ENCODE measurements around the gene C11orf91. TPM values are rescaled to one million over a fixed set of nuclear protein-coding genes. Genes with fewer than 3 reads are reported as not detected.

Gene C11orf91
- total and polyA plus RNA-seq, 2 donors (not counting 1 experiment from before 2014, with no cell fraction given), result 0.12 TPM; not detected in 1

DNA sequence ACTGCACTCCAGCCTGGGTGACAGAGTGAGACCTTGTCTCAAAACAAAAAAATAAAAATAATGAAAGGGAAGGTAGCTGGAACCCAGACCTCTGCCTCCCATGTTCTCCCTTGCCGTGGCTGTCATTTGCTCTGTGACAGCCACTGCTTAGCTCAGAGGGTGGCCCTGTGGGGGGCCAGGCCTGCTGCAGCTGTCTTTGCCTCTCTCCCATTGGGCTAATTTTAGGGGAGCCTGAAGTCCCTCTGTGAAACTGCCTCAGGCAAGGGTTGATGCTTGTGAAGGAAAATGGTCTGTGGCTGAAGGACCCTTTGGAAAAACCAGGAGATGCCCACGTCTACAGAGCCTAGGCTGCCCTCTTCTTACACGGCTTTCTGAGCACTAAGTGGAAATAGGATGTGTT is 42.9 kb downstream of the C11orf91 start:
- H2AFZ ChIP-seq (ENCODE audit: low read length), result no peak overlapping the region

DNA sequence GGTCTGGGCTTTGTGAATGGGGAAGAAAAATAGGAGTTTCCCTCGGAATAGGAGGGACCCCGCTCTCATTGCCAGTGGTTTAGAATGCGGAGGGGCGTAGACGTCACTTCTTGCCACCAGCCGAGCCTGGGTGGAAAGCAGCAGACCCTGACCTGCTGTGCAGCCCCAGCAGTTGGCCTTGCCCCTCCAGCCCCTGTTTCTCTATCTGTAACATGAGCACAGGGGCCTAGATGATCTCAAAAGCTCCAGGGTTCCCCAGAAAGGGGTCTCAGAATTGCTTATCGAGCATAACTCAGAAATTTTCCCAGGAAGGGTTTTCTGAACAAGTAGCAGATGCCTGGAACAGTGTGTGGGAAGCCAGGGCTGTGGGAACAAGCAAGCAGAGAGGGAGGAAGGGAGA is 43.9 kb downstream of the C11orf91 start:
- Histone ChIP-seq H4K20me1 (ENCODE audit: control insufficient read depth, extremely low read depth, insufficient read depth, low read length) (no peaks in the 10 kb centered on the region), H3K36me3 (ENCODE audit: control insufficient read depth, insufficient read depth, low read length) (no peaks in the 10 kb centered on the region), H3K4me1 (ENCODE audit: control insufficient read depth, extremely low read depth, insufficient read depth, low read length) (no peaks in the 10 kb centered on the region), H3K79me2 (ENCODE audit: control insufficient read depth, insufficient read depth, low read length) (no peaks in the 10 kb centered on the region), H3K9me3 (ENCODE audit: control insufficient read depth, insufficient read depth, low read depth, low read length) (no peaks in the 10 kb centered on the region), H3K9ac (ENCODE audit: insufficient read depth, low read length) (no peak overlapping the region), H3K4me3 (replicated peaks in 1 of 4; ENCODE audit: control extremely low read depth in 1 of 4, insufficient read depth in 1 of 4, low read depth in 3 of 4, low read length in 4 of 4) (no peak overlapping the region), H2AFZ (ENCODE audit: low read length) (no peak overlapping the region), H3K27me3 (ENCODE audit: control insufficient read depth, insufficient read depth, low read length) (no peaks in the 10 kb centered on the region), H3K27ac (ENCODE audit: insufficient read depth, low read length) (no peak overlapping the region), H3K4me2 (ENCODE audit: extremely low read depth, insufficient read depth, low read length) (no peak overlapping the region)
- DNase-seq (ENCODE audit: low read depth in 2 of 2), result no peak
- no peak for TF ChIP-seq EZH2 (IDR thresholded peaks at IDR 0.05; ENCODE audit: low read length, missing control alignments)
- TF ChIP-seq, protein P1, sequence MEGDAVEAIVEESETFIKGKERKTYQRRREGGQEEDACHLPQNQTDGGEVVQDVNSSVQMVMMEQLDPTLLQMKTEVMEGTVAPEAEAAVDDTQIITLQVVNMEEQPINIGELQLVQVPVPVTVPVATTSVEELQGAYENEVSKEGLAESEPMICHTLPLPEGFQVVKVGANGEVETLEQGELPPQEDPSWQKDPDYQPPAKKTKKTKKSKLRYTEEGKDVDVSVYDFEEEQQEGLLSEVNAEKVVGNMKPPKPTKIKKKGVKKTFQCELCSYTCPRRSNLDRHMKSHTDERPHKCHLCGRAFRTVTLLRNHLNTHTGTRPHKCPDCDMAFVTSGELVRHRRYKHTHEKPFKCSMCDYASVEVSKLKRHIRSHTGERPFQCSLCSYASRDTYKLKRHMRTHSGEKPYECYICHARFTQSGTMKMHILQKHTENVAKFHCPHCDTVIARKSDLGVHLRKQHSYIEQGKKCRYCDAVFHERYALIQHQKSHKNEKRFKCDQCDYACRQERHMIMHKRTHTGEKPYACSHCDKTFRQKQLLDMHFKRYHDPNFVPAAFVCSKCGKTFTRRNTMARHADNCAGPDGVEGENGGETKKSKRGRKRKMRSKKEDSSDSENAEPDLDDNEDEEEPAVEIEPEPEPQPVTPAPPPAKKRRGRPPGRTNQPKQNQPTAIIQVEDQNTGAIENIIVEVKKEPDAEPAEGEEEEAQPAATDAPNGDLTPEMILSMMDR (conservative IDR thresholded peaks at IDR 0.05 in 1 of 2, IDR thresholded peaks at IDR 0.05 in 1 of 2; ENCODE audit: low read depth in 1 of 2, low read length in 2 of 2), result no peak

More for the DNA sequence above, 42.9 kb downstream of the C11orf91 start:
- H4K20me1 ChIP-seq (ENCODE audit: control insufficient read depth, extremely low read depth, insufficient read depth, low read length), result no peaks in the 10 kb centered on the region
- no peak overlapping the region for H3K27ac ChIP-seq (ENCODE audit: insufficient read depth, low read length)
- H3K4me3 ChIP-seq (replicated peaks in 1 of 4; ENCODE audit: control extremely low read depth in 1 of 4, insufficient read depth in 1 of 4, low read depth in 3 of 4, low read length in 4 of 4), result no peak overlapping the region
- H3K27me3 ChIP-seq (ENCODE audit: control insufficient read depth, insufficient read depth, low read length), result no peaks in the 10 kb centered on the region
- TF ChIP-seq, protein P1 (conservative IDR thresholded peaks at IDR 0.05 in 1 of 2, IDR thresholded peaks at IDR 0.05 in 1 of 2; ENCODE audit: low read depth in 1 of 2, low read length in 2 of 2), result no peak
- TF ChIP-seq EZH2 (IDR thresholded peaks at IDR 0.05; ENCODE audit: low read length, missing control alignments), result no peak
- H3K4me2 ChIP-seq (ENCODE audit: extremely low read depth, insufficient read depth, low read length), result no peak overlapping the region
- H3K9ac ChIP-seq (ENCODE audit: insufficient read depth, low read length), result no peak overlapping the region
- no peaks in the 10 kb centered on the region for H3K79me2 ChIP-seq (ENCODE audit: control insufficient read depth, insufficient read depth, low read length)
- no peaks in the 10 kb centered on the region for H3K36me3 ChIP-seq (ENCODE audit: control insufficient read depth, insufficient read depth, low read length)
- no peaks in the 10 kb centered on the region for H3K9me3 ChIP-seq (ENCODE audit: control insufficient read depth, insufficient read depth, low read depth, low read length)
- H3K4me1 ChIP-seq (ENCODE audit: control insufficient read depth, extremely low read depth, insufficient read depth, low read length), result no peaks in the 10 kb centered on the region
- no peak for DNase-seq (ENCODE audit: low read depth in 2 of 2)

DNA sequence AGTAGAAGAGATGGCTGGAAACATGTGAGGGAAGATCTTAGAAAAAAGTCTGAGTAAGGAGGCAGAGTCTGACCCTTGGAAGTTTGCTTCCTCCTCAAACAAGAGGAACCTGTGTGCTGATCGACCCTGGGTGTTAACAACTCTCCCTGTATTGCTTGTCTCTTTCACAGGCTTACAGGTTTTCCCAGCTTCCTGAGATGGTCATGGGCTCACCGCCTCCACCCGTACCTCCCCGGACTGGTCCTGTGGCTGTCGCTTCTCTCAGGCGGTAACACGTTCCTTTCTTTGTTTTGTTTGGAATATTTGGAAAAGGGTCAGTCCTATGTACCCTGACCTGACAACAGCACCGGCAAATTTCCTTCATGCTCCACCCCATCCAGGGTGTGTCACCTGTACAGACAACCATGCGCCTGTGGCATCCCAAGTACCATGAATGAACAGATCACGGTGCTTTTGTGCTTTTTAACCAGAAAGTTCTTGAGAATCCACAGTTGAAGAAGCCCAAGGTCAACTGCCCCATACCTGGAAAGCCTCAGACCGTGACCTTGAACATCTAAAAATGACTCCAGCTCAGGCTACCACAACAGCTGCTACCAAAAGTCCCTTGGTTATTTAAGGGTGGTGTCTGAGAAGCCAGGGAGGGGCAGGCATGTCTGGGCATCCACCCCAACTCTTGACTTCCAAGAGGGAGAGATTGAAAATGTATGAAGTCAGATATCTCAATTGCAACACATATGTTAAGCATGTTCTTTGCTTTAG is 44.6 kb downstream of the C11orf91 start:
- H3K4me3 ChIP-seq (replicated peaks in 1 of 4; ENCODE audit: control extremely low read depth in 1 of 4, insufficient read depth in 1 of 4, low read depth in 3 of 4, low read length in 4 of 4), result no peak overlapping the region
- no peak overlapping the region for H3K27ac ChIP-seq (ENCODE audit: insufficient read depth, low read length)
- H3K79me2 ChIP-seq (ENCODE audit: control insufficient read depth, insufficient read depth, low read length), result no peaks in the 10 kb centered on the region
- no peak for DNase-seq (ENCODE audit: low read depth in 2 of 2)
- no peaks in the 10 kb centered on the region for H3K9me3 ChIP-seq (ENCODE audit: control insufficient read depth, insufficient read depth, low read depth, low read length)
- H3K27me3 ChIP-seq (ENCODE audit: control insufficient read depth, insufficient read depth, low read length), result no peaks in the 10 kb centered on the region
- H3K9ac ChIP-seq (ENCODE audit: insufficient read depth, low read length), result no peak overlapping the region
- H2AFZ ChIP-seq (ENCODE audit: low read length), result no peak overlapping the region
- H4K20me1 ChIP-seq (ENCODE audit: control insufficient read depth, extremely low read depth, insufficient read depth, low read length), result no peaks in the 10 kb centered on the region
- TF ChIP-seq, protein P1 (conservative IDR thresholded peaks at IDR 0.05 in 1 of 2, IDR thresholded peaks at IDR 0.05 in 1 of 2; ENCODE audit: low read depth in 1 of 2, low read length in 2 of 2), result no peak
- TF ChIP-seq EZH2 (IDR thresholded peaks at IDR 0.05; ENCODE audit: low read length, missing control alignments), result no peak
- no peaks in the 10 kb centered on the region for H3K4me1 ChIP-seq (ENCODE audit: control insufficient read depth, extremely low read depth, insufficient read depth, low read length)
- H3K4me2 ChIP-seq (ENCODE audit: extremely low read depth, insufficient read depth, low read length), result no peak overlapping the region
- no peaks in the 10 kb centered on the region for H3K36me3 ChIP-seq (ENCODE audit: control insufficient read depth, insufficient read depth, low read length)

All from fibroblast of lung (primary cell).